K562 (cell line): ENCODE data around the gene CEP85L. TPM values are rescaled to one million over a fixed set of nuclear protein-coding genes. Genes with fewer than 3 reads are reported as not detected.

Experiments
- ATAC-seq: fragments of 200-7000 bp; cut with Tn5 transposase; 3 replicates; pipeline ENCODE4 v1.9.1; 2020; ENCODE audit warnings: moderate library complexity
- BruUV-seq: library from RNA; stranded (reverse); fragments of 400-500 nt; replicated peaks from 2 replicates; lab custom pipeline; 2021; lab: Mats Ljungman, UMichigan
- CTCF ChIA-PET: fragments of 300-600 bp; formaldehyde crosslinking; extraction: SDS; loops from one replicate; lab custom pipeline; 2021; ENCODE audit warnings: low intra/inter-chr PET ratio; lab: Yijun Ruan, JAX
- POLR2A ChIA-PET: fragments of 300-600, 350-650 bp; sonication (Branson Sonifier 250); formaldehyde crosslinking; extraction: SDS; loops from one replicate; lab custom pipeline; 2021; ENCODE audit warnings: antibody characterized with exemption, inconsistent platforms; lab: Yijun Ruan, JAX
- DNase-seq, 4 experiments: peaks; one replicate each; pipeline versions ENCODE4 v3.0.0 to v3.0.0-alpha.2; 2011 to 2018; ENCODE audit warnings: low spot score in 3 of 4, mixed read lengths in 3 of 4; ENCODE audit errors: extremely low read depth in 1 of 4
- FAIRE-seq: peaks from 2 replicates; lab custom pipeline; 2011; peaks lifted over from hg19 to GRCh38; lab: Jason Lieb, UNC
- H2AFZ ChIP-seq: 2 replicates; pipeline ENCODE4 v1.6.0; 2011; ENCODE audit warnings: low read depth, low read length, control low read depth, inconsistent platforms
- H3K27ac ChIP-seq: fragments of 200-600 bp; 3 replicates; pipeline ENCODE4 v1.8.0; 2011; ENCODE audit warnings: low read depth, mild to moderate bottlenecking, control low read depth, inconsistent platforms, low read length, moderate library complexity, mixed read lengths; ENCODE audit errors: extremely low read depth
- H3K27me3 ChIP-seq, 2 experiments: fragments of 300-600 bp in 1 of 2; 2 replicates in 1 of 2; 3 replicates in 1 of 2; pipeline versions ENCODE4 v1.6.0 to v1.8.0; 2011; ENCODE audit warnings: inconsistent platforms in 2 of 2, low read length in 2 of 2, mild to moderate bottlenecking in 1 of 2, mixed read lengths in 1 of 2, moderate library complexity in 1 of 2; ENCODE audit not compliant: control insufficient read depth in 2 of 2, insufficient read depth in 2 of 2
- H3K36me3 ChIP-seq: fragments of 300-600 bp; 3 replicates; pipeline ENCODE4 v1.8.0; 2011; ENCODE audit warnings: mild to moderate bottlenecking, low read length, inconsistent platforms; ENCODE audit not compliant: control insufficient read depth, insufficient read depth
- H3K4me1 ChIP-seq, 2 experiments: fragments of 200-600 bp in 1 of 2; replicated peaks in 1 of 2; 2 replicates in 1 of 2; 3 replicates in 1 of 2; pipeline versions ENCODE4 v1.5.1 to v1.8.0; 2011; ENCODE audit warnings: inconsistent platforms in 2 of 2, low read length in 2 of 2, mild to moderate bottlenecking in 1 of 2, mixed read lengths in 1 of 2, moderate library complexity in 1 of 2; ENCODE audit not compliant: control insufficient read depth in 2 of 2, insufficient read depth in 2 of 2
- H3K4me2 ChIP-seq: 2 replicates; pipeline ENCODE4 v1.6.1; 2011; ENCODE audit warnings: low read length, control low read depth, inconsistent platforms, mixed read lengths; ENCODE audit not compliant: insufficient read depth
- H3K4me3 ChIP-seq: fragments of 200-600 bp; sonication (generic), shearing (Covaris generic); 2 replicates; pipeline ENCODE4 v1.5.1; 2016; ENCODE audit warnings: control low read depth, inconsistent platforms
- H3K79me2 ChIP-seq: fragments of 200-600 bp; 3 replicates; pipeline ENCODE4 v1.8.0; 2011; ENCODE audit warnings: low read length, inconsistent platforms; ENCODE audit not compliant: control insufficient read depth, insufficient read depth
- H3K9ac ChIP-seq, 2 experiments: 2 replicates each; pipeline versions ENCODE4 v1.6.0 to v1.6.1; 2011; ENCODE audit warnings: low read depth in 2 of 2, low read length in 2 of 2, control low read depth in 1 of 2, inconsistent platforms in 1 of 2, mild to moderate bottlenecking in 1 of 2, mixed read lengths in 1 of 2; ENCODE audit not compliant: insufficient read depth in 1 of 2
- H3K9me1 ChIP-seq: one replicate; pipeline ENCODE4 v1.6.0; 2011; ENCODE audit warnings: inconsistent platforms, mild to moderate bottlenecking, low read length, moderate library complexity; ENCODE audit not compliant: control insufficient read depth, insufficient read depth
- H3K9me3 ChIP-seq: replicated peaks from 2 replicates; pipeline ENCODE4 v1.5.1; 2011; ENCODE audit warnings: low read depth, low read length, inconsistent platforms; ENCODE audit not compliant: control insufficient read depth, insufficient read depth
- H4K20me1 ChIP-seq: replicated peaks from 2 replicates; pipeline ENCODE4 v1.6.1; 2011; ENCODE audit warnings: low read length, inconsistent platforms, mixed read lengths; ENCODE audit not compliant: control insufficient read depth, insufficient read depth
- CBFA2T3 ChIP-seq: fragments of 450-650 bp; IDR thresholded peaks from 2 replicates; pipeline ENCODE4 v1.6.1; 2017
- DACH1 ChIP-seq: fragments of 450-650 bp; IDR thresholded peaks from 2 replicates; pipeline ENCODE4 v1.6.1; 2018; ENCODE audit not compliant: partially characterized antibody
- NCOR1 ChIP-seq: fragments of 450-650 bp; IDR thresholded peaks from 2 replicates; pipeline ENCODE4 v1.6.1; 2016; ENCODE audit warnings: mild to moderate bottlenecking, moderate library complexity
- RBFOX2 ChIP-seq: fragments of 200-400 bp; formaldehyde crosslinking; IDR thresholded peaks from 2 replicates; pipeline ENCODE4 v1.6.1; 2017; ENCODE audit warnings: low read depth, mild to moderate bottlenecking, low read length, moderate library complexity
- SIX5 ChIP-seq, 2 experiments: IDR thresholded peaks; 2 replicates each; pipeline ENCODE4 v1.6.1; 2011; ENCODE audit warnings: low read length in 2 of 2, borderline replicate concordance in 1 of 2, low read depth in 1 of 2, mild to moderate bottlenecking in 1 of 2, moderate library complexity in 1 of 2; ENCODE audit not compliant: insufficient read depth in 1 of 2
- SMAD4 ChIP-seq: fragments of 250-450 bp; sonication (Bioruptor Pico); conservative IDR thresholded peaks from 2 replicates; pipeline ENCODE4 v1.8.0; 2021; ENCODE audit warnings: inconsistent platforms, mild to moderate bottlenecking, moderate library complexity
- TCF7L2 ChIP-seq: fragments of 150-350 bp; IDR thresholded peaks from 2 replicates; pipeline ENCODE4 v1.6.1; 2016; ENCODE audit warnings: low read depth, mild to moderate bottlenecking, low read length, moderate library complexity
- TRIM24 ChIP-seq, 2 experiments: fragments of 450-650 bp; IDR thresholded peaks; 2 replicates each; pipeline ENCODE4 v1.6.1; 2016
- ZC3H4 ChIP-seq: sonication (generic); formaldehyde crosslinking; IDR thresholded peaks from 2 replicates; pipeline ENCODE4 v1.9.0; 2021; ENCODE audit warnings: missing genetic modification reagents, borderline replicate concordance
- ZNF133 ChIP-seq: fragments of 250-450 bp; sonication (Bioruptor Pico); IDR thresholded peaks from 2 replicates; pipeline ENCODE4 v1.4.0; 2020; ENCODE audit warnings: mild to moderate bottlenecking
- ZNF274 ChIP-seq: IDR thresholded peaks from 2 replicates; pipeline ENCODE4 v1.6.1; 2011; ENCODE audit warnings: low read depth, mild to moderate bottlenecking, low read length, moderate library complexity, borderline replicate concordance
- ZNF778 ChIP-seq: fragments of 450-650 bp; formaldehyde crosslinking; IDR thresholded peaks from 2 replicates; pipeline ENCODE4 v1.4.0; 2020; ENCODE audit warnings: mild to moderate bottlenecking, moderate library complexity
- WGBS: fragments of 100-300 bp; shearing (Covaris generic); methylation state at CpG from one replicate; pipeline ENCODE4 v1.1.6; 2016; ENCODE audit warnings: low coverage, mixed read lengths; ENCODE audit not compliant: insufficient coverage; ENCODE audit errors: missing lambda C conversion rate; 5-methylcytosine and 5-hydroxymethylcytosine counted together
- in situ Hi-C: fragments of 300-500 bp; cut with MboI; formaldehyde crosslinking; loops from 4 replicates; pipeline ENCODE4 v1.15.0; 2018; ENCODE audit warnings: inconsistent platforms, mixed read lengths
- intact Hi-C: fragments of 100-400 bp; cut with micrococcal nuclease; formaldehyde crosslinking; loops from 2 replicates; pipeline ENCODE4 v1.14.2; 2022
- polyA plus RNA-seq, 8 experiments: library from polyadenylated mRNA; depleted of rRNA in 4 of 8; stranded (reverse) in 5 of 8; unstranded in 3 of 8; fragments of >200 nt; fragmentation: Nextera tagmentation in 2 of 8; fragmentation: Illumina TruSeq in 1 of 8; extraction: Ambion mirVana in 2 of 8; extraction: Trizol in 1 of 8; gene quantifications; 2 replicates each; pipeline versions ENCODE4 v1.2.1 to v1.2.3, GENCODE V29; 2011 to 2014; ENCODE audit warnings: inconsistent platforms in 1 of 8, missing spikeins in 1 of 8
- total RNA-seq, 7 experiments: library from RNA; depleted of rRNA in 6 of 7; stranded (reverse); fragments of >200 nt in 6 of 7; fragmentation: Illumina TruSeq in 2 of 7; extraction: Trizol in 2 of 7; gene quantifications; 2 replicates each; pipeline versions ENCODE4 v1.2.1 to v1.2.3, GENCODE V29; 2011 to 2021; ENCODE audit warnings: low replicate concordance in 1 of 7
- TF ChIP-seq, protein P1 (sequence below): fragments of 450-650 bp; IDR thresholded peaks from 2 replicates; pipeline ENCODE4 v1.7.1; 2018; ENCODE audit warnings: mild to moderate bottlenecking, low read depth; ENCODE audit not compliant: partially characterized antibody
- TF ChIP-seq, protein P2 (sequence below): fragments of 450-650 bp; formaldehyde crosslinking; IDR thresholded peaks from 2 replicates; pipeline ENCODE4 v1.4.0; 2022; ENCODE audit warnings: mild to moderate bottlenecking, moderate library complexity
- TF ChIP-seq, protein P3 (sequence below): fragments of 450-650 bp; IDR thresholded peaks from 2 replicates; pipeline ENCODE4 v1.6.1; 2016; ENCODE audit warnings: borderline replicate concordance
- TF ChIP-seq, protein P4 (sequence below): fragments of 450-650 bp; formaldehyde crosslinking; conservative IDR thresholded peaks from 2 replicates; pipeline ENCODE4 v1.4.0; 2022; ENCODE audit warnings: mild to moderate bottlenecking, missing genetic modification characterization

Gene CEP85L
- total and polyA plus RNA-seq, 9 of the 15 experiments (the other 6 are each of a cell fraction or from before 2014, with no cell fraction given) = 4.5 to 15.8 (median 8.3) TPM

DNA sequence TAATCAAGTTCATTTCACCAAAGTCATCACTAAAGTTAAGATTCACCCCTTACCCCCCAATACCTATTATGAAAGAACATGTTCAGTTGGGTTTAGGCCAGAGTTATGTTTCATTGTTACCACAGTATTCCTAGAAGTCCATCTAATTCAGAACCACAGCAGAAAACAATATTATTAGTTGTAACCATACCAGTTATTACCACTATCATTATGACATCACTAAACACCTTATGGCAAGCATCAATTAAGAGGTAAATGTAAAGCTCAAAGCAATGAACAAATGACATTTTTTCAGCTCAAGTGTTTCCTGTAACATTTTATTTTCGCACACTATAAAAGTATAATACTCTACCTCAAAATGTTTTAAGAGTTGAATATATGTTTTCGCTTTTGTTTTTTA lies 4.4 kb downstream of the CEP85L start:
- FAIRE-seq (no peak), ATAC-seq (no peak), DNase-seq (no peak)
- no TSS peak for BruUV-seq
- H3K27ac ChIP-seq = no peak overlapping the region
- POLR2A ChIA-PET = interaction anchor here (0.7 kb wide), 1 partner anchor 282 kb away, joined by 3 read pairs; no protein-coding TSS in a partner anchor
- WGBS = 92% methylated on average over 2 of the region's 2 CpGs
- no peaks in the 10 kb centered on the region for H3K9me3 ChIP-seq
- TF ChIP-seq, protein P1, sequence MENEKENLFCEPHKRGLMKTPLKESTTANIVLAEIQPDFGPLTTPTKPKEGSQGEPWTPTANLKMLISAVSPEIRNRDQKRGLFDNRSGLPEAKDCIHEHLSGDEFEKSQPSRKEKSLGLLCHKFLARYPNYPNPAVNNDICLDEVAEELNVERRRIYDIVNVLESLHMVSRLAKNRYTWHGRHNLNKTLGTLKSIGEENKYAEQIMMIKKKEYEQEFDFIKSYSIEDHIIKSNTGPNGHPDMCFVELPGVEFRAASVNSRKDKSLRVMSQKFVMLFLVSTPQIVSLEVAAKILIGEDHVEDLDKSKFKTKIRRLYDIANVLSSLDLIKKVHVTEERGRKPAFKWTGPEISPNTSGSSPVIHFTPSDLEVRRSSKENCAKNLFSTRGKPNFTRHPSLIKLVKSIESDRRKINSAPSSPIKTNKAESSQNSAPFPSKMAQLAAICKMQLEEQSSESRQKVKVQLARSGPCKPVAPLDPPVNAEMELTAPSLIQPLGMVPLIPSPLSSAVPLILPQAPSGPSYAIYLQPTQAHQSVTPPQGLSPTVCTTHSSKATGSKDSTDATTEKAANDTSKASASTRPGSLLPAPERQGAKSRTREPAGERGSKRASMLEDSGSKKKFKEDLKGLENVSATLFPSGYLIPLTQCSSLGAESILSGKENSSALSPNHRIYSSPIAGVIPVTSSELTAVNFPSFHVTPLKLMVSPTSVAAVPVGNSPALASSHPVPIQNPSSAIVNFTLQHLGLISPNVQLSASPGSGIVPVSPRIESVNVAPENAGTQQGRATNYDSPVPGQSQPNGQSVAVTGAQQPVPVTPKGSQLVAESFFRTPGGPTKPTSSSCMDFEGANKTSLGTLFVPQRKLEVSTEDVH = no peak
- TF ChIP-seq DACH1 = no peak
- no peak for TF ChIP-seq ZNF133 (CRISPR knock-in tag)
- no peak for TF ChIP-seq CBFA2T3
- TF ChIP-seq TCF7L2 = no peak
- TF ChIP-seq, protein P2, sequence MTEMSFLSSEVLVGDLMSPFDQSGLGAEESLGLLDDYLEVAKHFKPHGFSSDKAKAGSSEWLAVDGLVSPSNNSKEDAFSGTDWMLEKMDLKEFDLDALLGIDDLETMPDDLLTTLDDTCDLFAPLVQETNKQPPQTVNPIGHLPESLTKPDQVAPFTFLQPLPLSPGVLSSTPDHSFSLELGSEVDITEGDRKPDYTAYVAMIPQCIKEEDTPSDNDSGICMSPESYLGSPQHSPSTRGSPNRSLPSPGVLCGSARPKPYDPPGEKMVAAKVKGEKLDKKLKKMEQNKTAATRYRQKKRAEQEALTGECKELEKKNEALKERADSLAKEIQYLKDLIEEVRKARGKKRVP = no peak
- TF ChIP-seq, protein P3, sequence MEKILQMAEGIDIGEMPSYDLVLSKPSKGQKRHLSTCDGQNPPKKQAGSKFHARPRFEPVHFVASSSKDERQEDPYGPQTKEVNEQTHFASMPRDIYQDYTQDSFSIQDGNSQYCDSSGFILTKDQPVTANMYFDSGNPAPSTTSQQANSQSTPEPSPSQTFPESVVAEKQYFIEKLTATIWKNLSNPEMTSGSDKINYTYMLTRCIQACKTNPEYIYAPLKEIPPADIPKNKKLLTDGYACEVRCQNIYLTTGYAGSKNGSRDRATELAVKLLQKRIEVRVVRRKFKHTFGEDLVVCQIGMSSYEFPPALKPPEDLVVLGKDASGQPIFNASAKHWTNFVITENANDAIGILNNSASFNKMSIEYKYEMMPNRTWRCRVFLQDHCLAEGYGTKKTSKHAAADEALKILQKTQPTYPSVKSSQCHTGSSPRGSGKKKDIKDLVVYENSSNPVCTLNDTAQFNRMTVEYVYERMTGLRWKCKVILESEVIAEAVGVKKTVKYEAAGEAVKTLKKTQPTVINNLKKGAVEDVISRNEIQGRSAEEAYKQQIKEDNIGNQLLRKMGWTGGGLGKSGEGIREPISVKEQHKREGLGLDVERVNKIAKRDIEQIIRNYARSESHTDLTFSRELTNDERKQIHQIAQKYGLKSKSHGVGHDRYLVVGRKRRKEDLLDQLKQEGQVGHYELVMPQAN = no peak
- TF ChIP-seq, protein P4, sequence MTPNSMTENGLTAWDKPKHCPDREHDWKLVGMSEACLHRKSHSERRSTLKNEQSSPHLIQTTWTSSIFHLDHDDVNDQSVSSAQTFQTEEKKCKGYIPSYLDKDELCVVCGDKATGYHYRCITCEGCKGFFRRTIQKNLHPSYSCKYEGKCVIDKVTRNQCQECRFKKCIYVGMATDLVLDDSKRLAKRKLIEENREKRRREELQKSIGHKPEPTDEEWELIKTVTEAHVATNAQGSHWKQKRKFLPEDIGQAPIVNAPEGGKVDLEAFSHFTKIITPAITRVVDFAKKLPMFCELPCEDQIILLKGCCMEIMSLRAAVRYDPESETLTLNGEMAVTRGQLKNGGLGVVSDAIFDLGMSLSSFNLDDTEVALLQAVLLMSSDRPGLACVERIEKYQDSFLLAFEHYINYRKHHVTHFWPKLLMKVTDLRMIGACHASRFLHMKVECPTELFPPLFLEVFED (CRISPR knock-in tag) = no peak
- no peak for TF ChIP-seq ZNF778 (CRISPR knock-in tag)
- TF ChIP-seq SIX5 (IDR thresholded peaks at IDR 0.05; ENCODE audit: borderline replicate concordance in 1 of 2, insufficient read depth in 1 of 2, low read depth in 1 of 2, low read length in 2 of 2) = no peak
- no peak for TF ChIP-seq ZC3H4 (CRISPR knock-in tag)
- no peak for TF ChIP-seq ZNF274
- no peak for TF ChIP-seq NCOR1
- no peak for TF ChIP-seq RBFOX2
- TF ChIP-seq TRIM24 (IDR thresholded peaks at IDR 0.05) = no peak
- TF ChIP-seq SMAD4 (CRISPR knock-in tag) = no peak
- TF ChIP-seq, all 486 proteins: peak for 0
- in situ Hi-C loops (no loop called here), intact Hi-C loops (no loop called here)
- CTCF ChIA-PET = no interaction called here
- peaks cover 11 to 14% of the 10 kb centered on the region in 2 experiments; a peak in 4 of 5 replicates for H3K4me1 ChIP-seq
- no peaks in the 10 kb centered on the region; the same call in 2 of the 3 replicates for H3K36me3 ChIP-seq
- H3K9me1 ChIP-seq = no peaks in the 10 kb centered on the region
- no peaks in the 10 kb centered on the region for H4K20me1 ChIP-seq
- no peak overlapping the region for H3K4me3 ChIP-seq
- no peak overlapping the region for H3K9ac ChIP-seq
- H3K79me2 ChIP-seq = peaks cover 62% of the 10 kb centered on the region
- no peak overlapping the region for H3K4me2 ChIP-seq
- no peak overlapping the region for H2AFZ ChIP-seq
- no peaks in the 10 kb centered on the region for H3K27me3 ChIP-seq
